ENCODE measurements around the gene DYRK1A. TPM values are rescaled to one million over a fixed set of nuclear protein-coding genes. Genes with fewer than 3 reads are reported as not detected.

DYRK1A gene
- total RNA-seq, 1 experiment from 2014 or later: 35.5 TPM

DNA sequence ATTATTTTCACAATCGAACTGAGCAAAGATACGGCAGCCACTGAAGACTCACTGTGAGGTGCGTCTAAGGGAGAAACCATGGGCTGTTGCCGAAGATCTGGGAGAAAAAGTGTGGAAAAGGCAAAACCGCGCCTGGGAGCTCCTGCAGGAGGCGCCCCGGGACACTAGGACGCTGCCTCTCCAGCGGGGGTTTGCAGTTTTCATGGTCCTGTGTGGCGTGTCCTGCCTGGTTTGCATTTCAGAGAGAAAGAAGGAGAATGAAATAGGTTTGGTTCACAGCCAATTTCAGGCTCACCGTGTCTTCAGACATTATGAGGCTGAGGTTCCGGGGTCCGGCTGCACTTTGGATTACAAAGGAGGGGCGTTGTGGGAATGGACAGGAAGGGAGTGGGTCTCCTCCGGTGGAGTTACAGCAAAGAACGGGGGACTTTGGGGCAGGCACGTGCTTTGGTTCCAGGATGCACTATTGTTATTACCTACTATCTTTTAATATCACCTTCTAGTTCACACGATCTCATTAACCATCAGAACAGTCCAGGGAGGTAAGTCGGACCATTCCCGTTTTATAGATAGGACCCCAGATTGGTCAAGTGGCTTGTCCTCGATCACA, 179.8 kb downstream of the DYRK1A start:
- Histone ChIP-seq H3F3A (ENCODE audit: insufficient read depth, low read depth) (no peaks in the 10 kb centered on the region), H3K27me3 (ENCODE audit: insufficient read depth, low read depth) (no peaks in the 10 kb centered on the region), H3K9me2 (ENCODE audit: insufficient read depth) (no peaks in the 10 kb centered on the region), H3K36me3 (ENCODE audit: low read depth) (no peaks in the 10 kb centered on the region), H3K4me3 (no peak overlapping the region), H3K9me3 (ENCODE audit: insufficient read depth, low read depth) (no peaks in the 10 kb centered on the region), H3K27ac (no peak overlapping the region), H4K20me1 (ENCODE audit: insufficient read depth) (no peaks in the 10 kb centered on the region), H3K4me1 (replicated peaks; ENCODE audit: insufficient read depth) (no peaks in the 10 kb centered on the region), H2AFZ (no peak overlapping the region), H3K79me2 (ENCODE audit: low read depth) (no peaks in the 10 kb centered on the region), H3K4me2 (no peak overlapping the region)
- no peak for TF ChIP-seq EZH2 (IDR thresholded peaks at IDR 0.05; ENCODE audit: low read depth)
- TF ChIP-seq, protein P1, sequence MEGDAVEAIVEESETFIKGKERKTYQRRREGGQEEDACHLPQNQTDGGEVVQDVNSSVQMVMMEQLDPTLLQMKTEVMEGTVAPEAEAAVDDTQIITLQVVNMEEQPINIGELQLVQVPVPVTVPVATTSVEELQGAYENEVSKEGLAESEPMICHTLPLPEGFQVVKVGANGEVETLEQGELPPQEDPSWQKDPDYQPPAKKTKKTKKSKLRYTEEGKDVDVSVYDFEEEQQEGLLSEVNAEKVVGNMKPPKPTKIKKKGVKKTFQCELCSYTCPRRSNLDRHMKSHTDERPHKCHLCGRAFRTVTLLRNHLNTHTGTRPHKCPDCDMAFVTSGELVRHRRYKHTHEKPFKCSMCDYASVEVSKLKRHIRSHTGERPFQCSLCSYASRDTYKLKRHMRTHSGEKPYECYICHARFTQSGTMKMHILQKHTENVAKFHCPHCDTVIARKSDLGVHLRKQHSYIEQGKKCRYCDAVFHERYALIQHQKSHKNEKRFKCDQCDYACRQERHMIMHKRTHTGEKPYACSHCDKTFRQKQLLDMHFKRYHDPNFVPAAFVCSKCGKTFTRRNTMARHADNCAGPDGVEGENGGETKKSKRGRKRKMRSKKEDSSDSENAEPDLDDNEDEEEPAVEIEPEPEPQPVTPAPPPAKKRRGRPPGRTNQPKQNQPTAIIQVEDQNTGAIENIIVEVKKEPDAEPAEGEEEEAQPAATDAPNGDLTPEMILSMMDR (conservative IDR thresholded peaks at IDR 0.05): no peak
- intact Hi-C loops (cut with micrococcal nuclease; ENCODE audit: unreplicated experiment): no loop called here
- DNase-seq: no peak
- POLR2A ChIA-PET (ENCODE audit: unreplicated experiment): no interaction called here
- CTCF ChIA-PET: no interaction called here
- no TSS peak for BruUV-seq (replicated peaks)

DNA sequence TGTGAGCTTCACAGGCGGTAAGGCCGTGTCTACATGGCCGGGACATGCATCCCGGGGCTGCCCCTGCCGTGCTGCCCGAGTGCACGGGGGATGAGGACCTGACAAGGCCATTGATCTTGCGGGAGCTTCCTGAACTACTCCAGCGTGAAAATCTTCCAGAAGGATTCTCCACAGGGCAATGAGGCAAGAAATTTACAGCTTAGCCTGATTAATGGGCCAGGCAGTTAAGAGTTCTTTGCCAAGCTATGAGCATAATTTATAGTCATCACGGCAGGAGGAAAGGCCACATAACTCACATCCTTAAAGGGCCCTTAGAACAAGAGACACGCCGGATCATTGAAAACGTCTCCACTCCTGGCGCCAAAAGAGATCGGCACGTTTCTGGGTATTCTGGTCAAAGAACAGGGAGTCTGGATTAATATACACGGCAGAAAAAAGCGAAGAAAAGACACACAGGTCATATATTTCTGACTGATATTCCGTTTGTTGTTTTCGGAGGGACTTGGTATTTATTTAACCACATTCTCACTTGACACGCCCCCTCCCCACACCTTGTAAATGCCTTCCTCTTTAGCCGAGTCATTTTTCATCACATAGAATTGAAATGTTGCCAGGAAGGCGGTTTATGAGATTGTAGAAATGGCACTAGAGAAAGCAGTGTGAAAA, 180.5 kb downstream of the DYRK1A start:
- TF ChIP-seq, protein P1 (conservative IDR thresholded peaks at IDR 0.05): no peak
- no peak for TF ChIP-seq EZH2 (IDR thresholded peaks at IDR 0.05; ENCODE audit: low read depth)
- DNase-seq: no peak
- Histone ChIP-seq H3K4me3 (no peak overlapping the region), H2AFZ (no peak overlapping the region), H3K9me3 (ENCODE audit: insufficient read depth, low read depth) (no peaks in the 10 kb centered on the region), H3K9me2 (ENCODE audit: insufficient read depth) (no peaks in the 10 kb centered on the region), H3K79me2 (ENCODE audit: low read depth) (no peaks in the 10 kb centered on the region), H3F3A (ENCODE audit: insufficient read depth, low read depth) (no peaks in the 10 kb centered on the region), H3K36me3 (ENCODE audit: low read depth) (no peaks in the 10 kb centered on the region), H3K4me1 (replicated peaks; ENCODE audit: insufficient read depth) (no peaks in the 10 kb centered on the region), H3K27me3 (ENCODE audit: insufficient read depth, low read depth) (no peaks in the 10 kb centered on the region), H3K27ac (no peak overlapping the region), H4K20me1 (ENCODE audit: insufficient read depth) (no peaks in the 10 kb centered on the region), H3K4me2 (no peak overlapping the region)
- CTCF ChIA-PET: no interaction called here
- POLR2A ChIA-PET (ENCODE audit: unreplicated experiment): no interaction called here
- BruUV-seq (replicated peaks): no TSS peak
- intact Hi-C loops (cut with micrococcal nuclease; ENCODE audit: unreplicated experiment): no loop called here

DNA sequence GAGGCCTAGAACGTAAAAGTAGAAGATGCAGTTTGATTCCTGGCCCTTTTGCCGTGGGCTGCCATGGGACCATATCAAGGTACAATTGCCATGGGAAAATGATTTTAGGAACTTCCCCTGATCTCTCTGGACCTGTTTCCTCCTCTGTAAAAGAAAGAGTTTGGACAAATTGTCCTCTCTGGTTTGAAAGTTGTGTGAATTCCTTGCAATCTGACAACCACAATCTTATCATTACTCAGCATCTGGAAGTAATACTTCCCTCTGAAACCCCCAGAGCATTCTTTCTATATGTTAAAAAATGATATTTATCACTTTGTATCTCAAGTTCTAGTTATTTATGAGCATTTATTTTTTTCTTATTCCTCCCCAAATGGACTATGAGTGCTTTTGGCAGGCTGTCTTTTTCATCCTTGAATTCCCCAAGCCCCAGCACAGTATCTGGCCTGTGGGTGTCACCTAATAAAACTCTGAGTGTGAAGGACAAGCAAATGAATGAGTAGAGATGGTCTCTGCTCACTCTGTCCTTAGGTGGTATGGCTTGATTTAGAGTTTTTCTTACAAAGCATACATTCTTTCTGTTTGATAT, 181.1 kb downstream of the DYRK1A start:
- ChIA-PET CTCF (no interaction called here), POLR2A (ENCODE audit: unreplicated experiment) (no interaction called here)
- H2AFZ ChIP-seq: no peak overlapping the region
- no peaks in the 10 kb centered on the region for H3K27me3 ChIP-seq (ENCODE audit: insufficient read depth, low read depth)
- no peaks in the 10 kb centered on the region for H3K36me3 ChIP-seq (ENCODE audit: low read depth)
- no peaks in the 10 kb centered on the region for H3F3A ChIP-seq (ENCODE audit: insufficient read depth, low read depth)
- TF ChIP-seq, protein P1 (conservative IDR thresholded peaks at IDR 0.05): no peak
- TF ChIP-seq EZH2 (IDR thresholded peaks at IDR 0.05; ENCODE audit: low read depth): no peak
- no peaks in the 10 kb centered on the region for H3K9me3 ChIP-seq (ENCODE audit: insufficient read depth, low read depth)
- intact Hi-C loops (cut with micrococcal nuclease; ENCODE audit: unreplicated experiment): no loop called here
- no peak overlapping the region for H3K27ac ChIP-seq
- H3K4me1 ChIP-seq (replicated peaks; ENCODE audit: insufficient read depth): no peaks in the 10 kb centered on the region
- no peaks in the 10 kb centered on the region for H3K9me2 ChIP-seq (ENCODE audit: insufficient read depth)
- no peak for DNase-seq
- BruUV-seq (replicated peaks): no TSS peak
- H3K79me2 ChIP-seq (ENCODE audit: low read depth): no peaks in the 10 kb centered on the region
- no peak overlapping the region for H3K4me3 ChIP-seq
- no peak overlapping the region for H3K4me2 ChIP-seq
- no peaks in the 10 kb centered on the region for H4K20me1 ChIP-seq (ENCODE audit: insufficient read depth)
